Glutamatergic neuron (in vitro differentiated cells): Measurements from ENCODE around the gene PNN. TPM values are rescaled to one million over a fixed set of nuclear protein-coding genes. Genes with fewer than 3 reads are reported as not detected.
"Not testable (repeated sequence)": the region's sequence is repeated elsewhere in the genome, so short reads cannot be mapped to it uniquely, and the experiment has no call there.

Source experiments
- DNase-seq: peaks from one replicate; pipeline ENCODE4 v3.0.0; 2022
- H3K27ac Mint-ChIP-seq: one replicate; pipeline ENCODE4 v1.8.0; 2020; ENCODE audit warnings: mild to moderate bottlenecking, mixed read lengths, inconsistent platforms; ENCODE audit not compliant: unreplicated experiment
- H3K27me3 Mint-ChIP-seq: one replicate; pipeline ENCODE4 v1.8.0; 2020; ENCODE audit warnings: mild to moderate bottlenecking, moderate library complexity, mixed read lengths, inconsistent platforms; ENCODE audit not compliant: unreplicated experiment
- H3K36me3 Mint-ChIP-seq: one replicate; pipeline ENCODE4 v1.8.0; 2020; ENCODE audit warnings: mild to moderate bottlenecking, mixed read lengths, inconsistent platforms; ENCODE audit not compliant: unreplicated experiment
- H3K4me1 Mint-ChIP-seq: one replicate; pipeline ENCODE4 v1.8.0; 2020; ENCODE audit warnings: mild to moderate bottlenecking, low read depth, mixed read lengths, inconsistent platforms; ENCODE audit not compliant: unreplicated experiment
- H3K4me3 Mint-ChIP-seq: one replicate; pipeline ENCODE4 v1.8.0; 2020; ENCODE audit warnings: mild to moderate bottlenecking, mixed read lengths, inconsistent platforms; ENCODE audit not compliant: unreplicated experiment
- H3K9me3 Mint-ChIP-seq: one replicate; pipeline ENCODE4 v1.8.0; 2020; ENCODE audit warnings: mild to moderate bottlenecking, moderate library complexity, mixed read lengths, inconsistent platforms; ENCODE audit not compliant: unreplicated experiment
- total RNA-seq: library from RNA; stranded (reverse); fragmentation: NEBNext Ultra II Directional; extraction: Animal tissue kit (Norgen Biotek cat#: 25700); gene quantifications from one replicate; pipeline ENCODE4 v1.2.1, GENCODE V29; 2021; ENCODE audit not compliant: unreplicated experiment
- TF ChIP-seq, protein P1 (sequence below): fragments of 200-600 bp; sonication (generic); IDR thresholded peaks from one replicate; pipeline ENCODE4 v1.5.0; 2021; ENCODE audit not compliant: partially characterized antibody, unreplicated experiment

Gene PNN
- total RNA-seq, 1 donor from 2014 or later, result 102 TPM

DNA sequence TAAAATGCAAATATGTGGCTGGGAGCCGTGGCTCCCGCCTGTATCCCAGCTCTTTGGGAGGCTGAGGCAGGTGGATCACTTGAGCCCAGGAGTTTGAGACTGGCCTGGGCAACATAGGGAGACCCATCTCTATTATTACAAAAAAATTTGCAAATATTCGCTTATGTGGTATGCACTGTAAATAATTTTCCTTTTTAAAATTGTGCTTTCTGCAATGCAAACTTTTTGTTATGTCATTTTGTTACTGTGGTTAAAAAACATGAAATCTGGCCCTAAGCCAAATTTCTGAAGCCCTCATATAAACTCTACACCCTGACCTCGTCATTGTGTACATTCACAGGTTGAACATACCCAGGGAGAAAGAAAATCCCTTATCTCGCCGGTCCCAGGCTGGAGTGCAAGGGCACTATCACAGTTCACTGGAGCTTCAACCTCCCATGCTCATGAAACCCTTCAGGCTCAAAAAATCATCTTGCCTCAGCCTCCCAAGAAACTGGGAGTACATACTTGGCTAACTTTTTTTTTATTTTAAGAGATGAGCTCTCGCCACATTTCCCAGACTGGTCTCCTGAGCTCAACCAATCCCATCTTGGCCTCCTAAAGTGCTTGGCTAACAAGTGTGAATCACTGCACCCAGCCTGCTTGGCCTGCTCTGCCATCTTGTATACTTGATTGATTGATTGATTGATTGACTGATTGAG lies 29.6 kb upstream of the PNN start:
- Mint-ChIP-seq H3K27me3 (peaks cover 2% of the 10 kb centered on the region), H3K36me3 (peaks cover 8% of the 10 kb centered on the region), H3K4me3 (no peak overlapping the region), H3K9me3 (peaks cover 4% of the 10 kb centered on the region), H3K27ac (no peak overlapping the region), H3K4me1 (no peaks in the 10 kb centered on the region)
- no peak for DNase-seq
- TF ChIP-seq, protein P1, sequence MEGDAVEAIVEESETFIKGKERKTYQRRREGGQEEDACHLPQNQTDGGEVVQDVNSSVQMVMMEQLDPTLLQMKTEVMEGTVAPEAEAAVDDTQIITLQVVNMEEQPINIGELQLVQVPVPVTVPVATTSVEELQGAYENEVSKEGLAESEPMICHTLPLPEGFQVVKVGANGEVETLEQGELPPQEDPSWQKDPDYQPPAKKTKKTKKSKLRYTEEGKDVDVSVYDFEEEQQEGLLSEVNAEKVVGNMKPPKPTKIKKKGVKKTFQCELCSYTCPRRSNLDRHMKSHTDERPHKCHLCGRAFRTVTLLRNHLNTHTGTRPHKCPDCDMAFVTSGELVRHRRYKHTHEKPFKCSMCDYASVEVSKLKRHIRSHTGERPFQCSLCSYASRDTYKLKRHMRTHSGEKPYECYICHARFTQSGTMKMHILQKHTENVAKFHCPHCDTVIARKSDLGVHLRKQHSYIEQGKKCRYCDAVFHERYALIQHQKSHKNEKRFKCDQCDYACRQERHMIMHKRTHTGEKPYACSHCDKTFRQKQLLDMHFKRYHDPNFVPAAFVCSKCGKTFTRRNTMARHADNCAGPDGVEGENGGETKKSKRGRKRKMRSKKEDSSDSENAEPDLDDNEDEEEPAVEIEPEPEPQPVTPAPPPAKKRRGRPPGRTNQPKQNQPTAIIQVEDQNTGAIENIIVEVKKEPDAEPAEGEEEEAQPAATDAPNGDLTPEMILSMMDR, result no peak

DNA sequence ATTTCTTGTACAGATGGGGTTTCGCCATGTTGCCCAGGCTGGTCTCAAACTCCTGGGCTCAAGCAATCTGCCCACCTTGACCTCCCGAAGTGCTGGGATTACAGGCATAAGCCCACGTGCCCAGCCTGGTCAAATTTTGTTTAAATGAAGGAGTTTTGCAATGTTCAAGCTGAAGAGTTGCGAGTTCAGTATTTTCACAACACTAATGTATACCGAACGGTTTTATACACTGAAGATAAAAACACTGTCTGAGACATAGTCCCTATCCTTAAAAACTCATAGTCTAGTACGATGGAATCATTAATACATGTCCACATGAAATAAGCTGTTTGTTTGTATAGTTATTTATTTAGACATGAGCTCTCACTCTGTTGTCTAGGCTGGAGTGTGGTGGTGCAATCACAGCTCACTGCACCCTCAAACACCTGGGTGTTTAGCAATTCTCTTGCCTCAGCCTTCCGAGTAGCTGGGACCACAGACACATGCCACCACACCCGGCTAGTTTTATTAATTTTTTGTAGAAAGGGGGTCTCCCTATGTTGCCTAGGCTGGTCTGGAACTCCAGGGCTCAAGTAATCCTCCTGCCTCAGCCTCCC lies 20.4 kb upstream of the PNN start:
- Mint-ChIP-seq H3K4me3 (no peak overlapping the region), H3K36me3 (no peaks in the 10 kb centered on the region), H3K4me1 (no peaks in the 10 kb centered on the region), H3K9me3 (no peaks in the 10 kb centered on the region), H3K27ac (no peak overlapping the region), H3K27me3 (peaks cover 2% of the 10 kb centered on the region)
- DNase-seq, result no peak
- TF ChIP-seq, protein P1, result no peak

DNA sequence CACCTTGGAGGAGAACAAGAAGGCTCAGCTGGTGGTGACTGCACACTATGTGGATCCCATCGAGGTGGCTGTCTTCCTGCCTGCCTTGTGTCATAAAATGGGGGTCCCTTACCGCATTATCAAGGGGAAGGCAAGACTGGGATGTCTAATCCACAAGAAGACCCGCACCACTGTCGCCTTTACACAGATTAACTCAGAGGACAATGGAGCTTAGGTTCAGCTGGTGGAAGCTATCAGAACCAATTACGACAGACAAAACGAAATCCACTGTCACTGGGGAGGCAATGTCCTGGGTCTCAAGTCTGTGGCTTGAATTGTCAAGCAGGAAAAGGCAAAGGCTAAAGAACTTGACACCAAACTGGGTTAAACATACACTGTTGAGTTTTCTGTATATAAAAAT lies 17.6 kb upstream of the PNN start:
- TF ChIP-seq, protein P1, result no peak
- H3K9me3 Mint-ChIP-seq, result no peaks in the 10 kb centered on the region
- H3K36me3 Mint-ChIP-seq, result no peaks in the 10 kb centered on the region
- no peak for DNase-seq
- H3K27ac Mint-ChIP-seq, result no peak overlapping the region
- peaks cover 2% of the 10 kb centered on the region for H3K4me1 Mint-ChIP-seq
- no peaks in the 10 kb centered on the region for H3K27me3 Mint-ChIP-seq
- H3K4me3 Mint-ChIP-seq, result no peak overlapping the region

DNA sequence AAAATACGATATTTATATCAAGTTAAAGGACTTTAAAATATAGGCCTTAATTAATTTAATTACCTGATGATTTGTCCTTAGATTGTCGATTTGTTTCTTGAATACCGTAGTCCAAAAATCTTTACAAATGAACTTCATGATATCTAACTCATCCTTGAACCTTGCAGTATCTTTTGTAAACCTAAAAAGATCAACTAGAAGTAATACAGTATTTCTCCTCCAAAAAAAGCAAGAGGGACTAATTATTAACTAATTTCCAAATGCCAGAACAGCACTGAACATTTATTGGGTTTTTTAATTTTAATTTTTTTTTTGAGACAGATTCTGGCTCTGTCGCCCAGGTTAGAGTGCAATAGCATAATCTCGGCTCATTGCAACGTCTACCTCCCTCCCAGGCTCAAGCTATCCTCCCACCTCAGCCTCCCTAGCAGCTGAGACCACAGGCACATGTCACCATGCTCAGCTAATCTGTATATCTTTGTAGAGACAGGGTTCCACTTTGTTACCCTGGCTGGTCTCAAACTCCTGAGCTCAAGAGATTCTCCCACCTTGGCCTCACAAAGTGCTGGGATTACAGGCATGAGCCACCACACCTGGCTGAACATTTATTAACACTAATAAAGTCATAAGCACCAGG lies 16.7 kb upstream of the PNN start:
- Mint-ChIP-seq H3K36me3 (no peaks in the 10 kb centered on the region), H3K27ac (no peak overlapping the region), H3K27me3 (no peaks in the 10 kb centered on the region), H3K4me3 (no peak overlapping the region), H3K9me3 (no peaks in the 10 kb centered on the region), H3K4me1 (peaks cover 5% of the 10 kb centered on the region)
- no peak for DNase-seq
- TF ChIP-seq, protein P1, result no peak

DNA sequence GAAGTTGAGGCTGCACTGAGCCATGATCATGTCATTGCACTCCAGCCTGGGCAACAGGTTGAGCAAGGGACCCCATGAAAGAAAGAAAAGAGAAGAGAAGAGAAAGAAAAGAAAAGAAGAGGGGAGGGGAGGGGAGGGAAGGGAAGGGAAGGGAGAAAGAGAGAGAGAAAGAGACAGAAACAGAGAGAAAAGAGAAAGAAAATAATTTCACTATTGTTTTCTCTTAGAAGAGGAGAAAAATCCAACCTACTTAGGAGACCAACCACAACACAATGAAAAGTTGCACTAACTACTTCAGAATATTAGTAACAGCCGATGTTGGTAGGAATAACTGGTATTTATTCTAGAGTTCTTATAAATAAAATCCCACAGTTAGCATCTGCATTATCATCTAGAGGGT lies 14.6 kb upstream of the PNN start:
- TF ChIP-seq, protein P1, result no peak
- H3K36me3 Mint-ChIP-seq, result no peaks in the 10 kb centered on the region
- no peak overlapping the region for H3K27ac Mint-ChIP-seq
- H3K27me3 Mint-ChIP-seq, result no peaks in the 10 kb centered on the region
- no peak overlapping the region for H3K4me3 Mint-ChIP-seq
- H3K9me3 Mint-ChIP-seq, result peaks cover 2% of the 10 kb centered on the region
- DNase-seq, result no peak
- H3K4me1 Mint-ChIP-seq, result peaks cover 5% of the 10 kb centered on the region

DNA sequence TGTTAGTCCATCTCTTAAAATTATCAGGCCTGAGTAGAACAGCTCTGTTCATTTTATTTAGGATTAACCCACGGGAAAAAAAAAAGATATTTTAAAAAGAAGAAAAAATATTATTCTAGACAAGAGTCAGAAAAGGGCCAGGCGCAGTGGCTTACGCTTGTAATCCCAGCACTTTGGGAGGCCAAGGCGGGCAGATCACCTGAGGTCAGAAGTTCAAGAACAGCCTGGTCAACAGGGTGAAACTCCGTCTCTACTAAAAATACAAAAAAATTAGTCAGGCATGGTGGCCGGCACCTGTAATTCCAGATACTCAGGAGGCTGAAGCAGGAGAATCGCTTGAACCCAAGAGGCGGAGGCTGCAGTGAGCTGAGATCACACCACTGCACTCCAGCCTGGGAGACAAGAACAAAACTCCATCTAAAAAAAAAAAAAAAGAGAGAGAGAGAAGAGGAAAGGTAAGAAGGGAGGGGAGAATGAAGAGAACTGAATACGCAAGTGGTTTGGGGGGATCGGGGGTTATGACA lies 7.2 kb upstream of the PNN start:
- not testable (repeated sequence) for H3K9me3 Mint-ChIP-seq, H3K27me3 Mint-ChIP-seq, DNase-seq, H3K36me3 Mint-ChIP-seq, H3K27ac Mint-ChIP-seq
- Mint-ChIP-seq H3K4me3 (peak overlapping the region; percentile 63), H3K4me1 (peaks cover 14% of the 10 kb centered on the region)
